ENCODE results near the gene BMPR1B.

Gene BMPR1B

DNA sequence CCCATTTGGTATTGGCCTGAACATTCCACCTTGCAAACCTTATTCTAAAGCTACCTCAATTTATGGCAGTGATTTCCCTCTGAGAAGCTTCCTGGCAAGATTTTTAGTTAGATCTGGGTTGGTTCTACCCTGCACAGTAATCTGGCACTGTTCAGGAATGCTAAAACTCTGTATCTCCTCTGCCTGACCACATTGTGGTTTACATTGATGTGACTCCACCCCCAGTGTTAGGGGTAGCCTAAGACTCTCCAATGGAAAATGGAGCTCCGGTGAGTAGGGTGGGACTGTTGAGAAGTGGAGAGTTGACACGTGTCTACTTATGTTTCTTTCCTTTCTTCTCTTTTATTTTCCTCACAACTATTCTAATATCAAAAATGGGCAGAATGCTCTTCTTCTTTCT lies 45.4 kb downstream of the BMPR1B start:
- Histone ChIP-seq H3K9ac (ENCODE audit: low read length) (no peak overlapping the region), H2BK120ac (ENCODE audit: insufficient read depth, low read length, poor library complexity) (no peak overlapping the region), H3K9me3 (ENCODE audit: insufficient read depth, low read depth, low read length) (no peaks in the 10 kb centered on the region), H3K79me2 (ENCODE audit: control insufficient read depth, insufficient read depth, low read length, poor library complexity) (no peaks in the 10 kb centered on the region), H4K8ac (ENCODE audit: low read depth, low read length) (no peak overlapping the region), H3K79me1 (ENCODE audit: low read length) (no peaks in the 10 kb centered on the region), H3K27ac (ENCODE audit: low read depth, low read length) (no peak overlapping the region), H2AK5ac (ENCODE audit: low read length) (no peak overlapping the region), H3K23ac (ENCODE audit: low read length) (no peak overlapping the region), H3K18ac (ENCODE audit: low read length) (no peak overlapping the region), H4K12ac (ENCODE audit: low read depth, low read length) (no peak overlapping the region), H2BK5ac (ENCODE audit: low read depth, low read length, poor library complexity) (no peak overlapping the region), H3K36me3 (ENCODE audit: control insufficient read depth in 1 of 2, insufficient read depth in 2 of 2, low read length in 2 of 2) (no peaks in the 10 kb centered on the region), H3K4me3 (ENCODE audit: low read depth, low read length) (no peak overlapping the region), H3K27me3 (ENCODE audit: insufficient read depth, low read length) (no peaks in the 10 kb centered on the region), H2BK12ac (ENCODE audit: low read length) (no peak overlapping the region), H3K14ac (ENCODE audit: low read length) (no peak overlapping the region), H3K4ac (ENCODE audit: low read depth, low read length) (no peak overlapping the region), H4K91ac (ENCODE audit: low read depth, low read length) (no peak overlapping the region), H3K4me1 (ENCODE audit: control insufficient read depth in 1 of 2, insufficient read depth in 2 of 2, low read length in 2 of 2) (no peaks in the 10 kb centered on the region), H2AFZ (ENCODE audit: insufficient read depth, low read length, poor library complexity) (no peak overlapping the region), H3K4me2 (ENCODE audit: low read length) (no peak overlapping the region)
- no CpG with 5 or more reads among the region's 2 CpGs for WGBS (ENCODE audit: extremely low coverage, insufficient coverage, insufficient read length)
- DNase-seq, result no peak

DNA sequence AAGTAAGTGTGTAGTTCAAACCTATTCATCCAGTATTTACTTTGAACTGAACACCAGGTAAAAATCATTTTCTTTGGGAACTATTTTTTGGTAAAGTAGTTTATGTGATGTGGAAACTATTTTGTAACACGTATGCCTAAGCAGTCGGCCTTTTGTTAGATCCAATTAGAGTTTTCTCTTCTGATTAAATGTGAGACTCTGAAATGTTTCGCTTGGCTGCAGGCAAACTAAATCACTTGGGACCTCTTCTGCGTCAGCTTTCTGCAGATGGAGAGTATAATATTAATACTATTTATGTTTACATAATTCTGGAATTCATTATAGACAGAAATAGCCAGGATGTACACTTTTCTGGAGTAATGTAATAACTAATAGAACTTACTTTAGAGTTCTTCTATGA lies 46.9 kb downstream of the BMPR1B start:
- no peak overlapping the region for H3K27ac ChIP-seq (ENCODE audit: low read depth, low read length)
- no peak overlapping the region for H3K23ac ChIP-seq (ENCODE audit: low read length)
- no peak overlapping the region for H3K4me2 ChIP-seq (ENCODE audit: low read length)
- H2BK12ac ChIP-seq (ENCODE audit: low read length), result no peak overlapping the region
- H4K8ac ChIP-seq (ENCODE audit: low read depth, low read length), result no peak overlapping the region
- no peak for DNase-seq
- H3K27me3 ChIP-seq (ENCODE audit: insufficient read depth, low read length), result no peaks in the 10 kb centered on the region
- H4K12ac ChIP-seq (ENCODE audit: low read depth, low read length), result no peak overlapping the region
- no peak overlapping the region for H3K9ac ChIP-seq (ENCODE audit: low read length)
- H3K14ac ChIP-seq (ENCODE audit: low read length), result no peak overlapping the region
- H3K9me3 ChIP-seq (ENCODE audit: insufficient read depth, low read depth, low read length), result no peaks in the 10 kb centered on the region
- no peak overlapping the region for H3K4me3 ChIP-seq (ENCODE audit: low read depth, low read length)
- H2BK120ac ChIP-seq (ENCODE audit: insufficient read depth, low read length, poor library complexity), result no peak overlapping the region
- H3K79me1 ChIP-seq (ENCODE audit: low read length), result no peaks in the 10 kb centered on the region
- no peak overlapping the region for H2BK5ac ChIP-seq (ENCODE audit: low read depth, low read length, poor library complexity)
- no peak overlapping the region for H3K18ac ChIP-seq (ENCODE audit: low read length)
- H3K4me1 ChIP-seq (ENCODE audit: control insufficient read depth in 1 of 2, insufficient read depth in 2 of 2, low read length in 2 of 2), result no peaks in the 10 kb centered on the region
- no peak overlapping the region for H4K91ac ChIP-seq (ENCODE audit: low read depth, low read length)
- WGBS (ENCODE audit: extremely low coverage, insufficient coverage, insufficient read length), result no CpG with 5 or more reads among the region's 4 CpGs
- H3K4ac ChIP-seq (ENCODE audit: low read depth, low read length), result no peak overlapping the region
- H2AFZ ChIP-seq (ENCODE audit: insufficient read depth, low read length, poor library complexity), result no peak overlapping the region
- no peaks in the 10 kb centered on the region for H3K79me2 ChIP-seq (ENCODE audit: control insufficient read depth, insufficient read depth, low read length, poor library complexity)
- H3K36me3 ChIP-seq (ENCODE audit: control insufficient read depth in 1 of 2, insufficient read depth in 2 of 2, low read length in 2 of 2), result no peaks in the 10 kb centered on the region
- no peak overlapping the region for H2AK5ac ChIP-seq (ENCODE audit: low read length)

GRCh38 chr4:94806376-94806775 lies 48.6 kb downstream of the BMPR1B start:
- no peaks in the 10 kb centered on the region for H3K79me1 ChIP-seq (ENCODE audit: low read length)
- H3K4me3 ChIP-seq (ENCODE audit: low read depth, low read length), result no peak overlapping the region
- no peak overlapping the region for H2BK5ac ChIP-seq (ENCODE audit: low read depth, low read length, poor library complexity)
- WGBS (ENCODE audit: extremely low coverage, insufficient coverage, insufficient read length), result no CpG with 5 or more reads among the region's 2 CpGs
- no peaks in the 10 kb centered on the region for H3K4me1 ChIP-seq (ENCODE audit: control insufficient read depth in 1 of 2, insufficient read depth in 2 of 2, low read length in 2 of 2)
- no peaks in the 10 kb centered on the region for H3K9me3 ChIP-seq (ENCODE audit: insufficient read depth, low read depth, low read length)
- no peak overlapping the region for H3K18ac ChIP-seq (ENCODE audit: low read length)
- H3K36me3 ChIP-seq (ENCODE audit: control insufficient read depth in 1 of 2, insufficient read depth in 2 of 2, low read length in 2 of 2), result no peaks in the 10 kb centered on the region
- H3K9ac ChIP-seq (ENCODE audit: low read length), result no peak overlapping the region
- no peaks in the 10 kb centered on the region for H3K79me2 ChIP-seq (ENCODE audit: control insufficient read depth, insufficient read depth, low read length, poor library complexity)
- H4K8ac ChIP-seq (ENCODE audit: low read depth, low read length), result no peak overlapping the region
- H3K23ac ChIP-seq (ENCODE audit: low read length), result no peak overlapping the region
- H4K12ac ChIP-seq (ENCODE audit: low read depth, low read length), result no peak overlapping the region
- H2AK5ac ChIP-seq (ENCODE audit: low read length), result no peak overlapping the region
- H3K27me3 ChIP-seq (ENCODE audit: insufficient read depth, low read length), result no peaks in the 10 kb centered on the region
- H2AFZ ChIP-seq (ENCODE audit: insufficient read depth, low read length, poor library complexity), result no peak overlapping the region
- no peak for DNase-seq
- H3K27ac ChIP-seq (ENCODE audit: low read depth, low read length), result no peak overlapping the region
- no peak overlapping the region for H3K14ac ChIP-seq (ENCODE audit: low read length)
- no peak overlapping the region for H4K91ac ChIP-seq (ENCODE audit: low read depth, low read length)
- H3K4ac ChIP-seq (ENCODE audit: low read depth, low read length), result no peak overlapping the region
- no peak overlapping the region for H2BK120ac ChIP-seq (ENCODE audit: insufficient read depth, low read length, poor library complexity)
- H3K4me2 ChIP-seq (ENCODE audit: low read length), result no peak overlapping the region
- H2BK12ac ChIP-seq (ENCODE audit: low read length), result no peak overlapping the region

DNA sequence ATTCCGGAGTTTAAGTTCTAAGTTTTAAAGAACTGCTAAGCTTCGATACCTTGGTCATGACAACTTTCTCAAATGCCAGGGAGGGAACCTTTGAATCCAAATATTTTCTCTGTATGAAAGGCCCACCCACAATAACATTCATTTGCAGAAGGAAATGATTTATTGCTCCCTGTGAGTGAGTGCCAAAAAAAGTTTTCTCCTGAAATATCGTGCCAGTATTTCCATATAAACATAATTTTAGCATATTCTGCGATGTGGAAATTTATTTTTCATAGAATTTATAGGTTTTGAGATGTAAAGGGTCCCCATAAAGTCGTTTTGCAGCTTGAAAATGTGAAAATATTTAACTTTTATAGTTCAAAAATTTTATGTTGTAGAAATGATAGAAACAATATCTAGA lies 53.9 kb downstream of the BMPR1B start:
- Histone ChIP-seq H2BK120ac (ENCODE audit: insufficient read depth, low read length, poor library complexity) (no peak overlapping the region), H4K8ac (ENCODE audit: low read depth, low read length) (no peak overlapping the region), H3K4ac (ENCODE audit: low read depth, low read length) (no peak overlapping the region), H2AFZ (ENCODE audit: insufficient read depth, low read length, poor library complexity) (no peak overlapping the region), H3K18ac (ENCODE audit: low read length) (no peak overlapping the region), H3K14ac (ENCODE audit: low read length) (no peak overlapping the region), H3K23ac (ENCODE audit: low read length) (no peak overlapping the region), H3K36me3 (ENCODE audit: control insufficient read depth in 1 of 2, insufficient read depth in 2 of 2, low read length in 2 of 2) (no peaks in the 10 kb centered on the region), H3K4me3 (ENCODE audit: low read depth, low read length) (no peak overlapping the region), H3K27me3 (ENCODE audit: insufficient read depth, low read length) (no peaks in the 10 kb centered on the region), H2BK12ac (ENCODE audit: low read length) (no peak overlapping the region), H3K27ac (ENCODE audit: low read depth, low read length) (no peak overlapping the region), H2BK5ac (ENCODE audit: low read depth, low read length, poor library complexity) (no peak overlapping the region), H3K9ac (ENCODE audit: low read length) (no peak overlapping the region), H2AK5ac (ENCODE audit: low read length) (no peak overlapping the region), H3K4me1 (ENCODE audit: control insufficient read depth in 1 of 2, insufficient read depth in 2 of 2, low read length in 2 of 2) (no peaks in the 10 kb centered on the region), H3K79me1 (ENCODE audit: low read length) (no peaks in the 10 kb centered on the region), H4K12ac (ENCODE audit: low read depth, low read length) (no peak overlapping the region), H3K79me2 (ENCODE audit: control insufficient read depth, insufficient read depth, low read length, poor library complexity) (no peaks in the 10 kb centered on the region), H3K9me3 (ENCODE audit: insufficient read depth, low read depth, low read length) (no peaks in the 10 kb centered on the region), H4K91ac (ENCODE audit: low read depth, low read length) (no peak overlapping the region), H3K4me2 (ENCODE audit: low read length) (no peak overlapping the region)
- no peak for DNase-seq
- no CpG with 5 or more reads among the region's 5 CpGs for whole genome bisulfite sequencing (ENCODE audit: extremely low coverage, insufficient coverage, insufficient read length)

Data from trophoblast cell (in vitro differentiated cells and primary cell).